Measurements from ENCODE around the gene PLBD2. TPM values are rescaled to one million over a fixed set of nuclear protein-coding genes. Genes with fewer than 3 reads are reported as not detected.

Gene PLBD2
- total and polyA plus RNA-seq, 9 of the 15 experiments (the other 6 are each of a cell fraction or from before 2014, with no cell fraction given) = 2.4 to 37.4 (median 6.0) TPM

- TF ChIP-seq CHD7 (IDR thresholded peaks at IDR 0.05; ENCODE audit: low read depth, low read length) = no peak
- no peak for TF ChIP-seq THRA (IDR thresholded peaks at IDR 0.05)
- TF ChIP-seq SP1 (CRISPR knock-in tag; IDR thresholded peaks at IDR 0.05) = 0 out of 2 replicates have a peak, but pooled peaks have one; percentile 39
- no peak for TF ChIP-seq ZNF551 (CRISPR knock-in tag; IDR thresholded peaks at IDR 0.05)
- TF ChIP-seq MEIS2 (IDR thresholded peaks at IDR 0.05; ENCODE audit: partially characterized antibody) = peak; percentile 93
- no peak for TF ChIP-seq ZNF274 (IDR thresholded peaks at IDR 0.05; ENCODE audit: borderline replicate concordance, low read depth, low read length)
- no peak for TF ChIP-seq POLR3A (IDR thresholded peaks at IDR 0.05; ENCODE audit: borderline replicate concordance, extremely low read depth, insufficient read depth, insufficient read length)
- TF ChIP-seq SRF (CRISPR knock-in tag; IDR thresholded peaks at IDR 0.05) = no peak; a peak in 1 of 4 replicates
- TF ChIP-seq CXXC5 (CRISPR knock-in tag; IDR thresholded peaks at IDR 0.05) = no peak
- TF ChIP-seq SMAD3 (CRISPR knock-in tag; conservative IDR thresholded peaks at IDR 0.05) = no peak
- TF ChIP-seq BRD4 (IDR thresholded peaks at IDR 0.05) = no peak
- no peak for TF ChIP-seq SMARCB1 (IDR thresholded peaks at IDR 0.05; ENCODE audit: insufficient read length, low read depth)
- TF ChIP-seq EHMT2 (IDR thresholded peaks at IDR 0.05) = no peak
- TF ChIP-seq FOXK1 (CRISPR knock-in tag; IDR thresholded peaks at IDR 0.05; ENCODE audit: borderline replicate concordance) = no peak
- no peak for TF ChIP-seq ZNF445 (CRISPR knock-in tag; IDR thresholded peaks at IDR 0.05; ENCODE audit: low read depth)
- no peak for TF ChIP-seq ZNF347 (CRISPR knock-in tag; IDR thresholded peaks at IDR 0.05; ENCODE audit: low read depth)
- TF ChIP-seq HDGF (IDR thresholded peaks at IDR 0.05) = peak; percentile 87
- TF ChIP-seq GTF2E2 (tag; IDR thresholded peaks at IDR 0.05) = no peak
These were observed 44.3 kb upstream of the PLBD2 start (continued) for GRCh38 chr12:113314121-113314529.

All from K562 (cell line).